Right renal cortex interstitium (tissue), 3 donors: Measurements from ENCODE around the gene KCNMB2. TPM values are rescaled to one million over a fixed set of nuclear protein-coding genes. Genes with fewer than 3 reads are reported as not detected.
"Not testable (repeated sequence)": the region's sequence is repeated elsewhere in the genome, so short reads cannot be mapped to it uniquely, and the experiment has no call there.

Experiments used
- DNase-seq, 3 donors: peaks; one replicate each; pipeline ENCODE4 v3.0.0-alpha.2; 2013; ENCODE audit warnings: low read depth in 3 of 3, low spot score in 2 of 3
- polyA plus RNA-seq, 3 donors: library from polyadenylated mRNA; unstranded; fragments of 120-200 nt; gene quantifications; one replicate each; pipeline ENCODE4 v1.2.1, GENCODE V29; 2013; ENCODE audit not compliant: insufficient read length in 3 of 3

The KCNMB2 gene
- polyA plus RNA-seq, 3 donors: 26.9 to 33.9 (median 31.0) TPM

- no peak for DNase-seq
Observed at GRCh38 chr3:178847190-178847589, 311.0 kb downstream of the KCNMB2 start.

GRCh38 chr3:178849199-178849910 is 313.1 kb downstream of the KCNMB2 start:
- no peak for DNase-seq

DNA sequence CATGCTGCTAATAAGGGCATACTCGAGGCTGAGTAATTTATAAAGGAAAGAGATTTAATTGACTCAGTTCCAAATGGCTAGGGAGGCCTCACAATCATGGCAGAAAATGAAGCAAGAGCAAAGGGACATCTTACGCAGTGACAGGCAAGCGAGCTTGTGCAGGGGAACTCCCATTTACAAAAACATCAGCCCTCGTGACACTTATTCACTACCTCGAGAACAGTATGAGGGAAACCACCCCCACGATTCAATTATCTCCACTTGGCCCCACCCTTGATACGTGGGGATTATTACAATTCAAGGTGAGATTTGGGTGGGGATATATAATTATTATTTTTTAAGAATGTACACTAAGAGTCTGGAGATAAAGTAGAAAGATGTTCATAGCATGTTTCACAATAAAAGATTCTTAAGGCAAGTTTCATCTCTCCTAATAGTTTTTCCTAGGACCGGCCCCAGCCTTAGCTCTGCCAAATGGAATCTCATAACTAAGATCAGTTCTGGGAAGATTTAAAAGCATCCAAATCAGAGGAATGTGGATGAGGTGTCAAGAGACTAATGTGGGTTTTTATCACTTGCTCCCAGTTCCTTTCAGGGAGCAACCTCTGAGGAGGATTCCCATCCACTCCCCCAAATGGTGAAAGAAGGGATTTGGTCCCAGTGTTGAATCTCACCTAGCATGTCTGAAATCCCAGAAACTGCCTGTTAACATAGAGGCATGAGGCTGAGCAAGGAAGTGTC is 314.4 kb downstream of the KCNMB2 start:
- DNase-seq: no peak

DNA sequence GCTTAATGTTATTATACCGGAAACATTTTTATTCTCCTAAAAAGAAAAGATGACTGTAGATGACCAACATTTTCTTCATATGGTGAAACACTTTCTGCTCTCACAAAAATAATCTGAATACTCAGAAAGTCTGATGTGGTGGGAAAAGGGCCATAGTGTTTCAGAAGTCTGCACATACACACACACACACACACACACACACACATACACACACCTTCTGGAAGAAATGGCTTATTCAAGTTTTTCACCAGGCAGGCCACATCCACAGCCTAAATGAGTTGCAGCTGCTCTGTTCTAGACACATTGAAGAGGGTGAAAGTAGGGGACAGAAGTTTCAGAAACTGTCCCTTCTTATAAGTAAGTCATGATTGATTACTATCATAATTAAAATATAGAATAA is 315.3 kb downstream of the KCNMB2 start:
- no peak for DNase-seq

- DNase-seq: no peak
Observed at GRCh38 chr3:178856804-178857203, 320.6 kb downstream of the KCNMB2 start.

DNA sequence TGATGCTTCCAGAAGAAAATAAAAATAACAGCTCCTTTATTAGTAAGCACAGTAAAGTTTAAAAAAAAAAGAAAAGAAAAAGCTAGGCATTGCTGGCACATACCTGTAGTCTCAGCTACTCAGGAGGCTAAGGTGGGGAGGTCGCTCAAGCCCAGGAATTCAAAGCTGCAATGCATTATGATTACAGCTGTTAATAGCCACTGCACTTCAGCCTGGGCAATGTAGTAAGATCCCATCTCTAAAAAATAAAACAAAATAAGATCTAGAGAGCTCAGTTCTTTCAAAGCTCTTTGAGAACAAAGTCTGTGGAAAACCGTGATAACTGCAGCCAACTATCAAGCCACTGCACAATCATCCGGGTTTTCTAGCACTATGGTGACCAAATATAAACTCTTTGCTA is 323.1 kb downstream of the KCNMB2 start:
- no peak for DNase-seq

DNA sequence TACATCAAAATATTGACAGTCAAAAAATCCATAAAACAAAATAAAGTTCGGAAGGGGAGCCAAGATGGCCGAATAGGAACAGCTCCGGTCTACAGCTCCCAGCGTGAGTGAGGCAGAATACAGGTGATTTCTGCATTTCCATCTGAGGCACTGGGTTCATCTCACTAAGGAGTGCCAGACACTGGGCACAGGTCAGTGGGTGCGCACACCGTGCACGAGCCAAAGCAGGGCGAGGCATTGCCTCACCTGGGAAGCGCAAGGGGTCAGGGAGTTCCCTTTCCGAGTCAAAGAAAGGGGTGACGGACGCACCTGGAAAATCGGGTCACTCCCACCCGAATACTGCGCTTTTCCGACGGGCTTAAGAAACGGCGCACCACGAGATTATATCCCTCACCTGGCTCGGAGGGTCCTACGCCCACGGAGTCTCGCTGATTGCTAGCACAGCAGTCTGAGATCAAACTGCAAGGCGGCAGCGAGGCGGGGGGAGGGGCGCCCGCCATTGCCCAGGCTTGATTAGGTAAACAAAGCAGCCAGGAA is 323.7 kb downstream of the KCNMB2 start:
- not testable (repeated sequence) for DNase-seq

- DNase-seq: no peak
Observed at GRCh38 chr3:178868681-178869080, 332.4 kb downstream of the KCNMB2 start.

DNA sequence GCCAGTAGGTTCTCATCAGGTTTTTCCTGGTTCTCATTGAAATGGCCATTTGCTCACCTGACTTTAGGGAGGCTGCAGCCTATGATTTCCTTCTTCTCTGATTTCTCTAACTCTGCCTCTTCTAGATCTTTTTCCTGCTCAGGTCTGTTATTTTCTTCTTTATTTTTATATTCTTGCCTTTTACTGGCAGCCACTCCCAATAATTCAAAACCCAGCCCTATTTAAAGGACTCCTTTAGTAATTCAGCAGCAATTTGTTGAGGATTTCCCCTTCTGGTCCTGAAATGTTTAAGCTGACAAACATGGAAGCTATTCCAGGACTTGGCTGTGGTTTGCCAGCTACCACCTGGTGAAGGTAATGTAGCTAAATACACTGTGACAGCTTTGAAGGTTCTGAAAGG is 333.8 kb downstream of the KCNMB2 start:
- no peak for DNase-seq

- DNase-seq: no peak
Observed at GRCh38 chr3:178875157-178875556, 338.9 kb downstream of the KCNMB2 start.

- no peak for DNase-seq
Observed at GRCh38 chr3:178875836-178876235, 339.6 kb downstream of the KCNMB2 start.

DNA sequence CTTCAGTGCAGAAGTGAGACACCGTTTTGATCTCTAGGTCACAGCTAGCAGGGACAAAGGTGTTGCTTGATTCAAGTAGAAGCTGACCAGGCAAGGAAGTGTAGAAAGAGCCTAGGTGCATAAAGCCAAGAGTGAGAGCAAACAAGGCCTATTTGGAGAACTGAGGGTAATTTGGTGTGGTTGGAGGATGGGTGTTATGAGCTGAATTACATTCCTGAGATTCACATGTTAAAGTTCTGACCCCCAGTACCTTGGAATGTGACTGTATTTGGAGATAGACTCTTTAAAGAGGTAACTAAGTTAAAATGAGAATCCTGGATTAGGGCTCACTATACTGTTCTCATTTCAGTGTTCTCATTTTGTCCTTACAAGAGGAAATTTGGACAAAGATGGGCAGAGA is 344.0 kb downstream of the KCNMB2 start:
- no peak for DNase-seq
